Karpas-422 (cell line): ENCODE results near the gene MASP1. TPM values are rescaled to one million over a fixed set of nuclear protein-coding genes. Genes with fewer than 3 reads are reported as not detected.

Experiments
- DNase-seq: peaks from one replicate; pipeline ENCODE4 v3.0.0-alpha.2; 2015
- H2AFZ ChIP-seq: fragments of 200-600 bp; sonication (generic); 2 replicates; pipeline ENCODE4 v1.6.1; 2014; ENCODE audit warnings: antibody characterized with exemption, low read length, mixed read lengths
- H3K27ac ChIP-seq: fragments of 200-600 bp; sonication (generic); 2 replicates; pipeline ENCODE4 v1.5.1; 2014; ENCODE audit warnings: mild to moderate bottlenecking, low read length, moderate library complexity
- H3K27me3 ChIP-seq: fragments of 200-600 bp; sonication (generic); 2 replicates; pipeline ENCODE4 v1.6.1; 2014; ENCODE audit warnings: low read length, mixed read lengths
- H3K36me3 ChIP-seq: fragments of 200-600 bp; sonication (generic); 2 replicates; pipeline ENCODE4 v1.6.1; 2014; ENCODE audit warnings: low read length, mixed read lengths; ENCODE audit not compliant: insufficient read depth
- H3K4me1 ChIP-seq: fragments of 200-600 bp; sonication (generic); 2 replicates; pipeline ENCODE4 v1.6.1; 2014; ENCODE audit warnings: mild to moderate bottlenecking, low read length, mixed read lengths
- H3K4me2 ChIP-seq: fragments of 200-600 bp; sonication (generic); 2 replicates; pipeline ENCODE4 v1.6.1; 2014; ENCODE audit warnings: low read length, low read depth, mild to moderate bottlenecking; ENCODE audit not compliant: poor library complexity, severe bottlenecking
- H3K4me3 ChIP-seq: fragments of 200-600 bp; sonication (generic); 2 replicates; pipeline ENCODE4 v1.5.1; 2014; ENCODE audit warnings: mild to moderate bottlenecking, antibody characterized with exemption, low read length, mixed read lengths
- H3K79me2 ChIP-seq: fragments of 200-600 bp; sonication (generic); 2 replicates; pipeline ENCODE4 v1.6.1; 2014; ENCODE audit warnings: mild to moderate bottlenecking, low read length, mixed read lengths
- H3K9ac ChIP-seq: fragments of 200-600 bp; sonication (generic); 2 replicates; pipeline ENCODE4 v1.6.0; 2014; ENCODE audit warnings: low read length
- H3K9me2 ChIP-seq: fragments of 200-600 bp; sonication (generic), shearing (Covaris generic); replicated peaks from 2 replicates; pipeline ENCODE4 v1.6.0; 2014; ENCODE audit warnings: mild to moderate bottlenecking, low read length, moderate library complexity; ENCODE audit not compliant: insufficient read depth
- H3K9me3 ChIP-seq: fragments of 300-700, 200-600 bp; sonication (generic); 2 replicates; pipeline ENCODE4 v1.6.1; 2014; ENCODE audit warnings: low read length, mixed read lengths
- H4K20me1 ChIP-seq: fragments of 200-600 bp; sonication (generic); 2 replicates; pipeline ENCODE4 v1.6.1; 2014; ENCODE audit warnings: mild to moderate bottlenecking, antibody characterized with exemption, low read length, low read depth; ENCODE audit not compliant: insufficient read depth
- total RNA-seq: library from RNA; depleted of rRNA; stranded (reverse); fragments of >200 nt; shearing (Covaris generic); gene quantifications from 2 replicates; pipeline ENCODE4 v1.2.3, GENCODE V29; 2014; ENCODE audit warnings: low replicate concordance

The MASP1 gene
- total RNA-seq, 1 experiment from 2014 or later = not detected

- Histone ChIP-seq H3K4me2 (no peak overlapping the region), H3K9ac (no peak overlapping the region), H3K27ac (no peak overlapping the region), H4K20me1 (no peaks in the 10 kb centered on the region), H3K9me3 (no peaks in the 10 kb centered on the region), H3K4me1 (no peaks in the 10 kb centered on the region), H3K27me3 (no peaks in the 10 kb centered on the region), H3K36me3 (no peaks in the 10 kb centered on the region), H2AFZ (no peak overlapping the region), H3K79me2 (no peaks in the 10 kb centered on the region), H3K9me2 (no peaks in the 10 kb centered on the region), H3K4me3 (no peak overlapping the region)
- DNase-seq = no peak
Measured at GRCh38 chr3:187257471-187257870, 34.1 kb downstream of the MASP1 start.

GRCh38 chr3:187256051-187256616, 35.4 kb downstream of the MASP1 start:
- H3K4me2 ChIP-seq = no peak overlapping the region
- DNase-seq = no peak
- H3K9ac ChIP-seq = no peak overlapping the region
- no peak overlapping the region for H2AFZ ChIP-seq
- no peaks in the 10 kb centered on the region for H4K20me1 ChIP-seq
- no peaks in the 10 kb centered on the region for H3K36me3 ChIP-seq
- H3K79me2 ChIP-seq = no peaks in the 10 kb centered on the region
- H3K4me1 ChIP-seq = no peaks in the 10 kb centered on the region
- H3K9me3 ChIP-seq = no peaks in the 10 kb centered on the region
- no peaks in the 10 kb centered on the region for H3K9me2 ChIP-seq
- H3K4me3 ChIP-seq = no peak overlapping the region
- no peak overlapping the region for H3K27ac ChIP-seq
- H3K27me3 ChIP-seq = no peaks in the 10 kb centered on the region

GRCh38 chr3:187255314-187255713, 36.2 kb downstream of the MASP1 start:
- Histone ChIP-seq H2AFZ (no peak overlapping the region), H3K9me2 (no peaks in the 10 kb centered on the region), H3K36me3 (no peaks in the 10 kb centered on the region), H3K4me2 (no peak overlapping the region), H4K20me1 (no peaks in the 10 kb centered on the region), H3K4me3 (no peak overlapping the region), H3K9me3 (no peaks in the 10 kb centered on the region), H3K79me2 (no peaks in the 10 kb centered on the region), H3K27me3 (no peaks in the 10 kb centered on the region), H3K4me1 (no peaks in the 10 kb centered on the region), H3K9ac (no peak overlapping the region), H3K27ac (no peak overlapping the region)
- DNase-seq = no peak

- Histone ChIP-seq H3K9me2 (no peaks in the 10 kb centered on the region), H4K20me1 (no peaks in the 10 kb centered on the region)
Measured at GRCh38 chr3:187252311-187252710, 39.2 kb downstream of the MASP1 start.

GRCh38 chr3:187251599-187251998, 39.9 kb downstream of the MASP1 start:
- Histone ChIP-seq H4K20me1 (no peaks in the 10 kb centered on the region), H3K4me2 (no peak overlapping the region), H3K9ac (no peak overlapping the region), H3K79me2 (no peaks in the 10 kb centered on the region), H3K27ac (no peak overlapping the region), H2AFZ (no peak overlapping the region), H3K4me3 (no peak overlapping the region), H3K9me2 (no peaks in the 10 kb centered on the region), H3K27me3 (no peaks in the 10 kb centered on the region), H3K9me3 (no peaks in the 10 kb centered on the region), H3K4me1 (peaks cover 12% of the 10 kb centered on the region), H3K36me3 (no peaks in the 10 kb centered on the region)
- no peak for DNase-seq

More at GRCh38 chr3:187252311-187252710, 39.2 kb downstream of the MASP1 start:
- DNase-seq = no peak
- Histone ChIP-seq H3K27ac (no peak overlapping the region), H3K4me2 (no peak overlapping the region), H3K79me2 (no peaks in the 10 kb centered on the region), H2AFZ (no peak overlapping the region), H3K36me3 (no peaks in the 10 kb centered on the region), H3K4me3 (no peak overlapping the region), H3K9ac (no peak overlapping the region), H3K27me3 (no peaks in the 10 kb centered on the region), H3K9me3 (no peaks in the 10 kb centered on the region), H3K4me1 (peaks cover 9% of the 10 kb centered on the region)

GRCh38 chr3:187247398-187247797, 44.1 kb downstream of the MASP1 start:
- Histone ChIP-seq H4K20me1 (no peaks in the 10 kb centered on the region), H3K27ac (no peak overlapping the region), H3K4me3 (no peak overlapping the region), H2AFZ (no peak overlapping the region), H3K36me3 (no peaks in the 10 kb centered on the region), H3K27me3 (no peaks in the 10 kb centered on the region), H3K79me2 (no peaks in the 10 kb centered on the region), H3K9me3 (no peaks in the 10 kb centered on the region), H3K9me2 (no peaks in the 10 kb centered on the region), H3K9ac (no peak overlapping the region), H3K4me1 (peaks cover 12% of the 10 kb centered on the region), H3K4me2 (peak overlapping the region; percentile 3)
- no peak for DNase-seq

GRCh38 chr3:187243933-187244524, 47.5 kb downstream of the MASP1 start:
- H3K79me2 ChIP-seq = no peaks in the 10 kb centered on the region
- H3K9ac ChIP-seq = no peak overlapping the region
- no peak overlapping the region for H2AFZ ChIP-seq
- no peaks in the 10 kb centered on the region for H4K20me1 ChIP-seq
- no peak overlapping the region for H3K4me3 ChIP-seq
- DNase-seq = no peak
- H3K9me2 ChIP-seq = no peaks in the 10 kb centered on the region
- peaks cover 12% of the 10 kb centered on the region for H3K4me1 ChIP-seq
- H3K27me3 ChIP-seq = no peaks in the 10 kb centered on the region; the same call in 1 of the 2 replicates
- H3K4me2 ChIP-seq = no peak overlapping the region
- no peak overlapping the region for H3K27ac ChIP-seq
- no peaks in the 10 kb centered on the region for H3K36me3 ChIP-seq
- H3K9me3 ChIP-seq = no peaks in the 10 kb centered on the region

GRCh38 chr3:187242900-187243299, 48.6 kb downstream of the MASP1 start:
- Histone ChIP-seq H3K4me3 (no peak overlapping the region), H3K9me3 (no peaks in the 10 kb centered on the region), H3K4me2 (no peak overlapping the region), H2AFZ (no peak overlapping the region), H3K27ac (no peak overlapping the region), H3K9ac (no peak overlapping the region), H3K79me2 (no peaks in the 10 kb centered on the region), H3K36me3 (no peaks in the 10 kb centered on the region), H3K27me3 (no peaks in the 10 kb centered on the region; the same call in 1 of the 2 replicates), H3K4me1 (peaks cover 9% of the 10 kb centered on the region), H3K9me2 (no peaks in the 10 kb centered on the region), H4K20me1 (no peaks in the 10 kb centered on the region)
- no peak for DNase-seq
